HepG2 (cell line): ENCODE results near the gene MTURN.
"Not testable (repeated sequence)": the region's sequence is repeated elsewhere in the genome, so short reads cannot be mapped to it uniquely, and the experiment has no call there.

Source experiments
- CC2D1A ChIP-seq: sonication (generic); formaldehyde crosslinking; IDR thresholded peaks from 2 replicates; pipeline ENCODE4 v1.8.1; 2023; ENCODE audit warnings: mild to moderate bottlenecking, missing genetic modification reagents
- KDM1A ChIP-seq: IDR thresholded peaks from 2 replicates; pipeline ENCODE4 v1.6.1; 2016; ENCODE audit warnings: missing compliant biosample characterization
- NR2F1 ChIP-seq, 2 experiments: fragments of 450-650 bp in 1 of 2; formaldehyde crosslinking in 1 of 2; IDR thresholded peaks; 2 replicates each; pipeline versions ENCODE4 v1.5.0 to v1.6.1; 2016 to 2020; ENCODE audit warnings: mild to moderate bottlenecking in 1 of 2, missing compliant biosample characterization in 1 of 2, missing genetic modification reagents in 1 of 2, moderate library complexity in 1 of 2
- SALL1 ChIP-seq: sonication (generic); formaldehyde crosslinking; IDR thresholded peaks from 2 replicates; pipeline ENCODE4 v1.8.0; 2022; ENCODE audit warnings: mild to moderate bottlenecking, missing genetic modification reagents
- ZNF256 ChIP-seq: sonication (generic); formaldehyde crosslinking; conservative IDR thresholded peaks from 2 replicates; pipeline ENCODE4 v1.4.0; 2020; ENCODE audit warnings: missing genetic modification reagents
- ZNF431 ChIP-seq: sonication (generic); formaldehyde crosslinking; IDR thresholded peaks from 2 replicates; pipeline ENCODE4 v1.9.0; 2022; ENCODE audit warnings: missing genetic modification reagents, low read depth, mild to moderate bottlenecking, borderline replicate concordance
- ZNF484 ChIP-seq: sonication (generic); formaldehyde crosslinking; IDR thresholded peaks from 2 replicates; pipeline ENCODE4 v1.5.1; 2020; ENCODE audit warnings: mild to moderate bottlenecking, low read depth, missing genetic modification reagents, borderline replicate concordance
- TF ChIP-seq, protein P1 (sequence below): sonication (generic); formaldehyde crosslinking; IDR thresholded peaks from 2 replicates; pipeline ENCODE4 v1.8.1; 2022; ENCODE audit warnings: low read depth, mild to moderate bottlenecking, missing genetic modification reagents
- TF ChIP-seq, protein P2 (sequence below): sonication (generic); formaldehyde crosslinking; IDR thresholded peaks from 2 replicates; pipeline ENCODE4 v1.9.0; 2021; ENCODE audit warnings: missing genetic modification reagents, borderline replicate concordance
- TF ChIP-seq, protein P3 (sequence below): sonication (generic); formaldehyde crosslinking; conservative IDR thresholded peaks from 2 replicates; pipeline ENCODE4 v1.4.0; 2020; ENCODE audit warnings: missing genetic modification reagents
- TF ChIP-seq, protein P4 (sequence below): sonication (generic); formaldehyde crosslinking; IDR thresholded peaks from 2 replicates; pipeline ENCODE4 v1.4.0; 2020; ENCODE audit warnings: missing genetic modification reagents
- TF ChIP-seq, protein P5 (sequence below): sonication (generic); formaldehyde crosslinking; IDR thresholded peaks from 2 replicates; pipeline ENCODE4 v1.4.0; 2020; ENCODE audit warnings: missing genetic modification reagents

DNA sequence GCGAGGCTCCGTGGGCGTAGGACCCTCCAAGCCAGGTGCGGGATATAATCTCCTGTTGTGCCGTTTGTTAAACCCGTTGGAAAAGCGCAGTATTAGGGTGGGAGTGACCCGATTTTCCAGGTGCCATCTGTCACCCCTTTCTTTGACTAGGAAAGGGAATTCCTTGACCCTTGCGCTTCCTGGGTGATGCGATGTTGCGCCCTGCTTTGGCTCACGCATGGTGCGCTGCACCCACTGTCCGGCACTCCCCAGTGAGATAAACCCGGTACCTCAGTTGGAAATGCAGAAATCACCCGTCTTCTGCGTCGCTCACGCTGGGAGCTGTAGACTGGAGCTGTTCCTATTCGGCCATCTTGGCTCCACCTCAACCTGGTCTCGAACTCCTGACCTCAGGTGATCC lies 36.2 kb upstream of the MTURN start:
- TF ChIP-seq, protein P1, sequence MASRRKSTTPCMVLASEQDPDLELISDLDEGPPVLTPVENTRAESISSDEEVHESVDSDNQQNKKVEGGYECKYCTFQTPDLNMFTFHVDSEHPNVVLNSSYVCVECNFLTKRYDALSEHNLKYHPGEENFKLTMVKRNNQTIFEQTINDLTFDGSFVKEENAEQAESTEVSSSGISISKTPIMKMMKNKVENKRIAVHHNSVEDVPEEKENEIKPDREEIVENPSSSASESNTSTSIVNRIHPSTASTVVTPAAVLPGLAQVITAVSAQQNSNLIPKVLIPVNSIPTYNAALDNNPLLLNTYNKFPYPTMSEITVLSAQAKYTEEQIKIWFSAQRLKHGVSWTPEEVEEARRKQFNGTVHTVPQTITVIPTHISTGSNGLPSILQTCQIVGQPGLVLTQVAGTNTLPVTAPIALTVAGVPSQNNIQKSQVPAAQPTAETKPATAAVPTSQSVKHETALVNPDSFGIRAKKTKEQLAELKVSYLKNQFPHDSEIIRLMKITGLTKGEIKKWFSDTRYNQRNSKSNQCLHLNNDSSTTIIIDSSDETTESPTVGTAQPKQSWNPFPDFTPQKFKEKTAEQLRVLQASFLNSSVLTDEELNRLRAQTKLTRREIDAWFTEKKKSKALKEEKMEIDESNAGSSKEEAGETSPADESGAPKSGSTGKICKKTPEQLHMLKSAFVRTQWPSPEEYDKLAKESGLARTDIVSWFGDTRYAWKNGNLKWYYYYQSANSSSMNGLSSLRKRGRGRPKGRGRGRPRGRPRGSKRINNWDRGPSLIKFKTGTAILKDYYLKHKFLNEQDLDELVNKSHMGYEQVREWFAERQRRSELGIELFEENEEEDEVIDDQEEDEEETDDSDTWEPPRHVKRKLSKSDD (CRISPR knock-in tag) = not testable (repeated sequence)
- not testable (repeated sequence) for TF ChIP-seq ZNF431 (CRISPR knock-in tag); SALL1; CC2D1A (CRISPR knock-in tag); NR2F1 (CRISPR knock-in tag; IDR thresholded peaks at IDR 0.05); ZNF256 (CRISPR knock-in tag); KDM1A (CRISPR knock-in tag); ZNF484 (CRISPR knock-in tag)
- TF ChIP-seq, protein P2, sequence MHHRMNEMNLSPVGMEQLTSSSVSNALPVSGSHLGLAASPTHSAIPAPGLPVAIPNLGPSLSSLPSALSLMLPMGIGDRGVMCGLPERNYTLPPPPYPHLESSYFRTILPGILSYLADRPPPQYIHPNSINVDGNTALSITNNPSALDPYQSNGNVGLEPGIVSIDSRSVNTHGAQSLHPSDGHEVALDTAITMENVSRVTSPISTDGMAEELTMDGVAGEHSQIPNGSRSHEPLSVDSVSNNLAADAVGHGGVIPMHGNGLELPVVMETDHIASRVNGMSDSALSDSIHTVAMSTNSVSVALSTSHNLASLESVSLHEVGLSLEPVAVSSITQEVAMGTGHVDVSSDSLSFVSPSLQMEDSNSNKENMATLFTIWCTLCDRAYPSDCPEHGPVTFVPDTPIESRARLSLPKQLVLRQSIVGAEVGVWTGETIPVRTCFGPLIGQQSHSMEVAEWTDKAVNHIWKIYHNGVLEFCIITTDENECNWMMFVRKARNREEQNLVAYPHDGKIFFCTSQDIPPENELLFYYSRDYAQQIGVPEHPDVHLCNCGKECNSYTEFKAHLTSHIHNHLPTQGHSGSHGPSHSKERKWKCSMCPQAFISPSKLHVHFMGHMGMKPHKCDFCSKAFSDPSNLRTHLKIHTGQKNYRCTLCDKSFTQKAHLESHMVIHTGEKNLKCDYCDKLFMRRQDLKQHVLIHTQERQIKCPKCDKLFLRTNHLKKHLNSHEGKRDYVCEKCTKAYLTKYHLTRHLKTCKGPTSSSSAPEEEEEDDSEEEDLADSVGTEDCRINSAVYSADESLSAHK (CRISPR knock-in tag) = not testable (repeated sequence)
- TF ChIP-seq, protein P3, sequence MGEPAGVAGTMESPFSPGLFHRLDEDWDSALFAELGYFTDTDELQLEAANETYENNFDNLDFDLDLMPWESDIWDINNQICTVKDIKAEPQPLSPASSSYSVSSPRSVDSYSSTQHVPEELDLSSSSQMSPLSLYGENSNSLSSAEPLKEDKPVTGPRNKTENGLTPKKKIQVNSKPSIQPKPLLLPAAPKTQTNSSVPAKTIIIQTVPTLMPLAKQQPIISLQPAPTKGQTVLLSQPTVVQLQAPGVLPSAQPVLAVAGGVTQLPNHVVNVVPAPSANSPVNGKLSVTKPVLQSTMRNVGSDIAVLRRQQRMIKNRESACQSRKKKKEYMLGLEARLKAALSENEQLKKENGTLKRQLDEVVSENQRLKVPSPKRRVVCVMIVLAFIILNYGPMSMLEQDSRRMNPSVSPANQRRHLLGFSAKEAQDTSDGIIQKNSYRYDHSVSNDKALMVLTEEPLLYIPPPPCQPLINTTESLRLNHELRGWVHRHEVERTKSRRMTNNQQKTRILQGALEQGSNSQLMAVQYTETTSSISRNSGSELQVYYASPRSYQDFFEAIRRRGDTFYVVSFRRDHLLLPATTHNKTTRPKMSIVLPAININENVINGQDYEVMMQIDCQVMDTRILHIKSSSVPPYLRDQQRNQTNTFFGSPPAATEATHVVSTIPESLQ = not testable (repeated sequence)
- TF ChIP-seq, protein P4, sequence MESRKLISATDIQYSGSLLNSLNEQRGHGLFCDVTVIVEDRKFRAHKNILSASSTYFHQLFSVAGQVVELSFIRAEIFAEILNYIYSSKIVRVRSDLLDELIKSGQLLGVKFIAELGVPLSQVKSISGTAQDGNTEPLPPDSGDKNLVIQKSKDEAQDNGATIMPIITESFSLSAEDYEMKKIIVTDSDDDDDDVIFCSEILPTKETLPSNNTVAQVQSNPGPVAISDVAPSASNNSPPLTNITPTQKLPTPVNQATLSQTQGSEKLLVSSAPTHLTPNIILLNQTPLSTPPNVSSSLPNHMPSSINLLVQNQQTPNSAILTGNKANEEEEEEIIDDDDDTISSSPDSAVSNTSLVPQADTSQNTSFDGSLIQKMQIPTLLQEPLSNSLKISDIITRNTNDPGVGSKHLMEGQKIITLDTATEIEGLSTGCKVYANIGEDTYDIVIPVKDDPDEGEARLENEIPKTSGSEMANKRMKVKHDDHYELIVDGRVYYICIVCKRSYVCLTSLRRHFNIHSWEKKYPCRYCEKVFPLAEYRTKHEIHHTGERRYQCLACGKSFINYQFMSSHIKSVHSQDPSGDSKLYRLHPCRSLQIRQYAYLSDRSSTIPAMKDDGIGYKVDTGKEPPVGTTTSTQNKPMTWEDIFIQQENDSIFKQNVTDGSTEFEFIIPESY (CRISPR knock-in tag) = not testable (repeated sequence)
- TF ChIP-seq, protein P5, sequence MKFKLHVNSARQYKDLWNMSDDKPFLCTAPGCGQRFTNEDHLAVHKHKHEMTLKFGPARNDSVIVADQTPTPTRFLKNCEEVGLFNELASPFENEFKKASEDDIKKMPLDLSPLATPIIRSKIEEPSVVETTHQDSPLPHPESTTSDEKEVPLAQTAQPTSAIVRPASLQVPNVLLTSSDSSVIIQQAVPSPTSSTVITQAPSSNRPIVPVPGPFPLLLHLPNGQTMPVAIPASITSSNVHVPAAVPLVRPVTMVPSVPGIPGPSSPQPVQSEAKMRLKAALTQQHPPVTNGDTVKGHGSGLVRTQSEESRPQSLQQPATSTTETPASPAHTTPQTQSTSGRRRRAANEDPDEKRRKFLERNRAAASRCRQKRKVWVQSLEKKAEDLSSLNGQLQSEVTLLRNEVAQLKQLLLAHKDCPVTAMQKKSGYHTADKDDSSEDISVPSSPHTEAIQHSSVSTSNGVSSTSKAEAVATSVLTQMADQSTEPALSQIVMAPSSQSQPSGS (CRISPR knock-in tag) = not testable (repeated sequence)
